ENCODE measurements around the gene GPD1. TPM values are rescaled to one million over a fixed set of nuclear protein-coding genes. Genes with fewer than 3 reads are reported as not detected.

The GPD1 gene
- polyA plus RNA-seq, 4 donors: 47.0 to 70.4 (median 67.1) TPM

GRCh38 chr12:50099302-50100008, 4.4 kb upstream of the GPD1 start:
- no peak for DNase-seq (ENCODE audit: low read depth in 4 of 4, low spot score in 2 of 4)

- DNase-seq (ENCODE audit: low read depth in 4 of 4, low spot score in 2 of 4): no peak
Observed at GRCh38 chr12:50100561-50100960, 3.2 kb upstream of the GPD1 start.

- no peak for DNase-seq (ENCODE audit: low read depth in 4 of 4, low spot score in 2 of 4)
Observed at GRCh38 chr12:50101663-50102062, 2.1 kb upstream of the GPD1 start.

GRCh38 chr12:50102131-50102531, 1.7 kb upstream of the GPD1 start:
- DNase-seq (ENCODE audit: low read depth in 4 of 4, low spot score in 2 of 4): no peak

- no peak for DNase-seq (ENCODE audit: low read depth in 4 of 4, low spot score in 2 of 4)
Observed at GRCh38 chr12:50102646-50103309, 1.0 kb upstream of the GPD1 start.

- no peak for DNase-seq (ENCODE audit: low read depth in 4 of 4, low spot score in 2 of 4)
Observed at GRCh38 chr12:50103351-50103750, 457 bp upstream of the GPD1 start.

GRCh38 chr12:50104417-50105366, 884 bp downstream of the GPD1 start:
- DNase-seq (ENCODE audit: low read depth in 4 of 4, low spot score in 2 of 4): no peak

GRCh38 chr12:50105913-50106450, 2.2 kb downstream of the GPD1 start:
- DNase-seq (ENCODE audit: low read depth in 4 of 4, low spot score in 2 of 4): no peak

GRCh38 chr12:50106907-50107306, 3.1 kb downstream of the GPD1 start:
- no peak for DNase-seq (ENCODE audit: low read depth in 4 of 4, low spot score in 2 of 4)

- no peak for DNase-seq (ENCODE audit: low read depth in 4 of 4, low spot score in 2 of 4)
Observed at GRCh38 chr12:50107416-50108268, 3.8 kb downstream of the GPD1 start.

- no peak for DNase-seq (ENCODE audit: low read depth in 4 of 4, low spot score in 2 of 4)
Observed at GRCh38 chr12:50109319-50109718, 5.5 kb downstream of the GPD1 start.

GRCh38 chr12:50110127-50110761, 6.4 kb downstream of the GPD1 start:
- DNase-seq (ENCODE audit: low read depth in 4 of 4, low spot score in 2 of 4): peak in 1 of 4 donors; percentile 38

GRCh38 chr12:50110762-50111351, 7.0 kb downstream of the GPD1 start:
- DNase-seq (ENCODE audit: low read depth in 4 of 4, low spot score in 2 of 4): peak in 2 of 4 donors; percentile 52 to 74

GRCh38 chr12:50111395-50111692, 7.5 kb downstream of the GPD1 start:
- no peak for DNase-seq (ENCODE audit: low read depth in 4 of 4, low spot score in 2 of 4)

GRCh38 chr12:50111693-50112455, 8.1 kb downstream of the GPD1 start, which contains the start of gene COX14:
COX14 (plus strand) TSS chr12:50112236; CDS start chr12:50120044, 7,808 bp downstream.
- DNase-seq (ENCODE audit: low read depth in 4 of 4, low spot score in 2 of 4): peak; percentile 94 to 99 (median 98)

GRCh38 chr12:50112456-50113218, 8.8 kb downstream of the GPD1 start:
- peak in 1 of 4 donors; percentile 34 for DNase-seq (ENCODE audit: low read depth in 4 of 4, low spot score in 2 of 4)

GRCh38 chr12:50117057-50117622, 13.3 kb downstream of the GPD1 start:
- DNase-seq (ENCODE audit: low read depth in 4 of 4, low spot score in 2 of 4): no peak
